ENCODE results near the gene MTHFD2L. TPM values are rescaled to one million over a fixed set of nuclear protein-coding genes. Genes with fewer than 3 reads are reported as not detected.

Gene MTHFD2L
- total RNA-seq, 1 experiment from 2014 or later: 11.6 TPM

DNA sequence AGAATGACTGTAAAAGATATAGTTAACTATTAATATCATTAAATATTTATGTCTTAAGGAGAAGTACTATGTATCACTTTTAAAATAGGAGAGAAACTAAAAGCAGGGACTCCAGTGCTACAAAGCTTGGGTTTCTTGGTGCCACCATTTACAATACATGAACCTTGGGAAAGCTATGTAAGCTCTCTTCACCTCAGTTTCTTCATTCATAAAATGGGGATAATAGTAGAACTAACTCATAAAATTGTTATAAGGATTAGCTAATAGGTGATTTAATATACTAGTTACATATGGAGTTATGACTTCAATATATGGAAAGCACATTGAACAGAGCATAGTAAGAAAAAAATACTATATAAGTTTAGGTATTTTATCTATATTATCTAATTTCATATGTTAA lies 174.0 kb downstream of the MTHFD2L start:
- no peaks in the 10 kb centered on the region for H3K27me3 ChIP-seq (replicated peaks; ENCODE audit: control insufficient read depth, insufficient read depth, low read length)
- no peak for DNase-seq
- TF ChIP-seq, protein P1, sequence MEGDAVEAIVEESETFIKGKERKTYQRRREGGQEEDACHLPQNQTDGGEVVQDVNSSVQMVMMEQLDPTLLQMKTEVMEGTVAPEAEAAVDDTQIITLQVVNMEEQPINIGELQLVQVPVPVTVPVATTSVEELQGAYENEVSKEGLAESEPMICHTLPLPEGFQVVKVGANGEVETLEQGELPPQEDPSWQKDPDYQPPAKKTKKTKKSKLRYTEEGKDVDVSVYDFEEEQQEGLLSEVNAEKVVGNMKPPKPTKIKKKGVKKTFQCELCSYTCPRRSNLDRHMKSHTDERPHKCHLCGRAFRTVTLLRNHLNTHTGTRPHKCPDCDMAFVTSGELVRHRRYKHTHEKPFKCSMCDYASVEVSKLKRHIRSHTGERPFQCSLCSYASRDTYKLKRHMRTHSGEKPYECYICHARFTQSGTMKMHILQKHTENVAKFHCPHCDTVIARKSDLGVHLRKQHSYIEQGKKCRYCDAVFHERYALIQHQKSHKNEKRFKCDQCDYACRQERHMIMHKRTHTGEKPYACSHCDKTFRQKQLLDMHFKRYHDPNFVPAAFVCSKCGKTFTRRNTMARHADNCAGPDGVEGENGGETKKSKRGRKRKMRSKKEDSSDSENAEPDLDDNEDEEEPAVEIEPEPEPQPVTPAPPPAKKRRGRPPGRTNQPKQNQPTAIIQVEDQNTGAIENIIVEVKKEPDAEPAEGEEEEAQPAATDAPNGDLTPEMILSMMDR (IDR thresholded peaks at IDR 0.05; ENCODE audit: insufficient read depth in 1 of 2, low read depth in 1 of 2, low read length in 1 of 2, severe bottlenecking in 1 of 2, unreplicated experiment in 1 of 2): no peak
- CTCF ChIA-PET: no interaction called here
- H3K36me3 Mint-ChIP-seq (ENCODE audit: insufficient read depth, unreplicated experiment): no peaks in the 10 kb centered on the region
- no peak overlapping the region for H3K4me3 Mint-ChIP-seq (ENCODE audit: unreplicated experiment)
- H3K4me3 ChIP-seq (ENCODE audit: low read depth, low read length): no peak overlapping the region
- H3K4me1 ChIP-seq: no peaks in the 10 kb centered on the region
- H3K4me1 Mint-ChIP-seq (ENCODE audit: low read depth, unreplicated experiment): no peaks in the 10 kb centered on the region
- no peaks in the 10 kb centered on the region for H3K9me3 ChIP-seq
- no peaks in the 10 kb centered on the region for H3K36me3 ChIP-seq (ENCODE audit: control insufficient read depth, insufficient read depth, low read length)
- no peaks in the 10 kb centered on the region for H3K27me3 Mint-ChIP-seq (ENCODE audit: insufficient read depth, unreplicated experiment)
- peaks cover 6% of the 10 kb centered on the region for H3K9me3 Mint-ChIP-seq (ENCODE audit: unreplicated experiment)
- intact Hi-C loops (cut with micrococcal nuclease; ENCODE audit: unreplicated experiment): no loop called here
- H3K27ac Mint-ChIP-seq (ENCODE audit: unreplicated experiment): no peak overlapping the region
- POLR2A ChIA-PET: no interaction called here
- no TSS peak for BruUV-seq (replicated peaks)

DNA sequence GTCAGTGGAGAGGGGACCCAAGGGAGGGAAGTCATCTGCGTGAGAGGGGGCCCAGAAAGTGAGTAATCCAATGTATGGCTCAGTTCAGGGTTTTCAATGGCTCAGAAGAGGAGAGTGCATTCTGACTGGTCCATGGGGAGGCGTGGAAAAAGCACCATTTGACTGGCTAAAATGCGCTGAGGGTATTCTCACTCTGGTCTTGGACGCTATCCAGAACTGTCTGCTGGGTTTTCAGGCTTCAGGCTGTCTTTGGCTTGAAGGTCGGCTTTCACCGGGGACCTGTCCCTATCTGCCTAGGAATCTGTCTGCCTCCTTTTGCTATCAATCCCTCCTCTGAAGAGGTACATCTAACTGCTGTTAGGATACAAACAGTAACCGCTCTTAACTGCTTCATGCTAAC lies 176.7 kb downstream of the MTHFD2L start:
- Histone ChIP-seq H3K4me1 (no peaks in the 10 kb centered on the region), H3K4me3 (ENCODE audit: low read depth, low read length) (no peak overlapping the region), H3K36me3 (ENCODE audit: control insufficient read depth, insufficient read depth, low read length) (no peaks in the 10 kb centered on the region), H3K9me3 (no peaks in the 10 kb centered on the region), H3K27me3 (replicated peaks; ENCODE audit: control insufficient read depth, insufficient read depth, low read length) (no peaks in the 10 kb centered on the region)
- BruUV-seq (replicated peaks): no TSS peak
- intact Hi-C loops (cut with micrococcal nuclease; ENCODE audit: unreplicated experiment): no loop called here
- POLR2A ChIA-PET: no interaction called here
- Mint-ChIP-seq H3K27ac (ENCODE audit: unreplicated experiment) (no peak overlapping the region), H3K9me3 (ENCODE audit: unreplicated experiment) (peaks cover 6% of the 10 kb centered on the region), H3K4me3 (ENCODE audit: unreplicated experiment) (no peak overlapping the region), H3K36me3 (ENCODE audit: insufficient read depth, unreplicated experiment) (no peaks in the 10 kb centered on the region), H3K4me1 (ENCODE audit: low read depth, unreplicated experiment) (no peaks in the 10 kb centered on the region), H3K27me3 (ENCODE audit: insufficient read depth, unreplicated experiment) (no peaks in the 10 kb centered on the region)
- CTCF ChIA-PET: no interaction called here
- TF ChIP-seq, protein P1 (IDR thresholded peaks at IDR 0.05; ENCODE audit: insufficient read depth in 1 of 2, low read depth in 1 of 2, low read length in 1 of 2, severe bottlenecking in 1 of 2, unreplicated experiment in 1 of 2): no peak
- no peak for DNase-seq

DNA sequence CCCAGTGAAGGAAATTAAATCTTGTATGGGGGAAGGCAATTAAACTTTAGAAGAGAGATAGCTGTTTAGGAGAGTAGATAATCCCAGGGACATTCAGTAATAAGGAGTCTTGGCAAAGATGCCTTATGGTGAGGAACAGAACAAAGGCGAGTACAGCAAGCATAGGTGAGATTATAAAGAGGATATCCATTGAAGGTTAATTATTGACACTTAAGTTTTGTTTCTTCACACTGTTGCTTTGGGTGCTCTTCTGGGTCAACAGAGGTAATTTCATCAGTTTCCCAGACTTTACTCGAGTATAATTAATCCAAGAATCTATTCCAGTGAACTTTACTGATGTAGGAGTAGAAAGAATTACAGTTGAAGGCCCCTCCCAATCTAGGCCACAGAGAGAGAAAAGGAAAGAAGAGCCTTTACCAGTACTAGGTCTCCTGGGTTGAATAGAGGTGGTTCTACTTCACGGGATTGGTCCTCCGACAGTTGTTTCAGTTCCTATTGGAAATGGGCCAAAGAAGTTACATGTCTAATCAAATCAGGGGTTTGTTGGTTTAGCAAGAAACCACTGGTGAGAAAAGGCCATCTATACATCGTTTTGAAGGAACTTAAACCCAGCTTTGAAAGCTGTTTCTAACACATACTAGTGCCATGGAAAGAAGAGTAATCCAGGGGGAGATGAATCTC lies 177.6 kb downstream of the MTHFD2L start:
- Histone ChIP-seq H3K36me3 (ENCODE audit: control insufficient read depth, insufficient read depth, low read length) (no peaks in the 10 kb centered on the region), H3K4me3 (ENCODE audit: low read depth, low read length) (no peak overlapping the region), H3K4me1 (no peaks in the 10 kb centered on the region), H3K9me3 (no peaks in the 10 kb centered on the region), H3K27me3 (replicated peaks; ENCODE audit: control insufficient read depth, insufficient read depth, low read length) (no peaks in the 10 kb centered on the region)
- POLR2A ChIA-PET: no interaction called here
- BruUV-seq (replicated peaks): no TSS peak
- Mint-ChIP-seq H3K36me3 (ENCODE audit: insufficient read depth, unreplicated experiment) (no peaks in the 10 kb centered on the region), H3K27ac (ENCODE audit: unreplicated experiment) (no peak overlapping the region), H3K4me3 (ENCODE audit: unreplicated experiment) (no peak overlapping the region), H3K4me1 (ENCODE audit: low read depth, unreplicated experiment) (no peaks in the 10 kb centered on the region), H3K9me3 (ENCODE audit: unreplicated experiment) (peaks cover 6% of the 10 kb centered on the region), H3K27me3 (ENCODE audit: insufficient read depth, unreplicated experiment) (no peaks in the 10 kb centered on the region)
- no peak for DNase-seq
- TF ChIP-seq, protein P1 (IDR thresholded peaks at IDR 0.05; ENCODE audit: insufficient read depth in 1 of 2, low read depth in 1 of 2, low read length in 1 of 2, severe bottlenecking in 1 of 2, unreplicated experiment in 1 of 2): no peak
- CTCF ChIA-PET: no interaction called here
- intact Hi-C loops (cut with micrococcal nuclease; ENCODE audit: unreplicated experiment): no loop called here
